HAP-1 (cell line): ENCODE data around the gene LYPD5.

Experiments
- DNase-seq, 2 experiments: peaks; one replicate each; pipeline ENCODE4 v3.0.0-alpha.2; 2016 to 2020; ENCODE audit warnings: low spot score in 2 of 2
- H3K27me3 ChIP-seq: fragments of 250-450 bp; sonication (Bioruptor Pico); 2 replicates; pipeline ENCODE4 v1.5.1; 2020; ENCODE audit warnings: low read depth, mild to moderate bottlenecking, moderate library complexity
- H3K36me3 ChIP-seq: fragments of 250-450 bp; sonication (Bioruptor Pico); replicated peaks from 2 replicates; pipeline ENCODE4 v1.5.1; 2020; ENCODE audit warnings: mild to moderate bottlenecking
- H3K4me1 ChIP-seq: fragments of 250-450 bp; sonication (Bioruptor Pico); 2 replicates; pipeline ENCODE4 v1.5.1; 2020; ENCODE audit warnings: mild to moderate bottlenecking
- H3K4me3 ChIP-seq: fragments of 250-450 bp; sonication (Bioruptor Pico); 2 replicates; pipeline ENCODE4 v1.5.1; 2020; ENCODE audit warnings: mild to moderate bottlenecking, moderate library complexity
- H3K9me3 ChIP-seq: fragments of 250-450 bp; sonication (Bioruptor Pico); 2 replicates; pipeline ENCODE4 v1.5.1; 2020; ENCODE audit warnings: mild to moderate bottlenecking, moderate library complexity
- in situ Hi-C: fragments of 300-500 bp; cut with MboI; formaldehyde crosslinking; loops from 3 replicates; pipeline ENCODE4 v1.14.3; 2020; ENCODE audit warnings: low sequenced_read_pairs, inconsistent platforms, mixed read lengths

LYPD5 gene

GRCh38 chr19:43797118-43797517 lies 5.1 kb downstream of the LYPD5 start:
- Histone ChIP-seq H3K27me3 (peaks cover 3% of the 10 kb centered on the region; the same call in 1 of the 2 replicates), H3K4me3 (no peak overlapping the region), H3K9me3 (no peaks in the 10 kb centered on the region), H3K4me1 (no peaks in the 10 kb centered on the region), H3K36me3 (no peaks in the 10 kb centered on the region)
- in situ Hi-C loops, result no loop called here
- DNase-seq, result no peak

GRCh38 chr19:43790587-43790986 lies 11.7 kb downstream of the LYPD5 start:
- no peaks in the 10 kb centered on the region for H3K36me3 ChIP-seq
- H3K9me3 ChIP-seq, result no peaks in the 10 kb centered on the region
- in situ Hi-C loops, result no loop called here
- no peak for DNase-seq
- no peaks in the 10 kb centered on the region for H3K4me1 ChIP-seq
- H3K27me3 ChIP-seq, result peaks cover 6% of the 10 kb centered on the region; the same call in 1 of the 2 replicates
- H3K4me3 ChIP-seq, result no peak overlapping the region

- Histone ChIP-seq H3K9me3 (no peaks in the 10 kb centered on the region), H3K27me3 (peaks cover 6% of the 10 kb centered on the region; the same call in 1 of the 2 replicates)
- peak; percentile 9 to 46 for DNase-seq
These were observed 13.2 kb downstream of the LYPD5 start for GRCh38 chr19:43789029-43789428.

GRCh38 chr19:43786665-43787064 lies 15.6 kb downstream of the LYPD5 start:
- in situ Hi-C loops, result no loop called here

More at GRCh38 chr19:43789029-43789428, 13.2 kb downstream of the LYPD5 start:
- no peak overlapping the region for H3K4me3 ChIP-seq
- no peaks in the 10 kb centered on the region for H3K4me1 ChIP-seq
- in situ Hi-C loops, result no loop called here
- no peaks in the 10 kb centered on the region for H3K36me3 ChIP-seq

GRCh38 chr19:43784981-43785808 lies 17.1 kb downstream of the LYPD5 start:
- H3K4me1 ChIP-seq, result no peaks in the 10 kb centered on the region
- in situ Hi-C loops, result no loop called here
- DNase-seq, result peak; percentile 68 to 73
- H3K36me3 ChIP-seq, result no peaks in the 10 kb centered on the region
- H3K9me3 ChIP-seq, result no peaks in the 10 kb centered on the region
- H3K4me3 ChIP-seq, result no peak overlapping the region
- no peaks in the 10 kb centered on the region for H3K27me3 ChIP-seq

More at GRCh38 chr19:43786665-43787064, 15.6 kb downstream of the LYPD5 start:
- Histone ChIP-seq H3K36me3 (no peaks in the 10 kb centered on the region), H3K9me3 (no peaks in the 10 kb centered on the region), H3K4me3 (no peak overlapping the region), H3K4me1 (no peaks in the 10 kb centered on the region), H3K27me3 (peaks cover 1% of the 10 kb centered on the region; the same call in 1 of the 2 replicates)
- DNase-seq, result no peak

- H3K4me3 ChIP-seq, result no peak overlapping the region
- no peaks in the 10 kb centered on the region for H3K27me3 ChIP-seq
- no peak for DNase-seq
- H3K4me1 ChIP-seq, result no peaks in the 10 kb centered on the region
- no peaks in the 10 kb centered on the region for H3K36me3 ChIP-seq
- H3K9me3 ChIP-seq, result no peaks in the 10 kb centered on the region
- in situ Hi-C loops, result no loop called here
These were observed 17.8 kb downstream of the LYPD5 start for GRCh38 chr19:43784241-43784980.

GRCh38 chr19:43783636-43784035 lies 18.6 kb downstream of the LYPD5 start:
- Histone ChIP-seq H3K36me3 (no peaks in the 10 kb centered on the region), H3K27me3 (no peaks in the 10 kb centered on the region), H3K9me3 (no peaks in the 10 kb centered on the region), H3K4me3 (no peak overlapping the region), H3K4me1 (no peaks in the 10 kb centered on the region)
- DNase-seq, result no peak
- in situ Hi-C loops, result no loop called here

- Histone ChIP-seq H3K4me3 (no peak overlapping the region), H3K27me3 (no peaks in the 10 kb centered on the region), H3K4me1 (no peaks in the 10 kb centered on the region), H3K36me3 (no peaks in the 10 kb centered on the region), H3K9me3 (no peaks in the 10 kb centered on the region)
- DNase-seq, result no peak
- in situ Hi-C loops, result no loop called here
These were observed 19.5 kb downstream of the LYPD5 start for GRCh38 chr19:43782689-43783231.

- DNase-seq, result no peak
- no peaks in the 10 kb centered on the region for H3K9me3 ChIP-seq
- no peaks in the 10 kb centered on the region for H3K4me1 ChIP-seq
- H3K4me3 ChIP-seq, result no peak overlapping the region
- H3K36me3 ChIP-seq, result no peaks in the 10 kb centered on the region
- in situ Hi-C loops, result no loop called here
- no peaks in the 10 kb centered on the region for H3K27me3 ChIP-seq
These were observed 20.0 kb downstream of the LYPD5 start for GRCh38 chr19:43782311-43782660.

- Histone ChIP-seq H3K4me3 (no peak overlapping the region), H3K4me1 (no peaks in the 10 kb centered on the region)
These were observed 20.5 kb downstream of the LYPD5 start for GRCh38 chr19:43781630-43782310.

GRCh38 chr19:43780706-43781525 lies 21.3 kb downstream of the LYPD5 start, which contains the start of gene KCNN4:
KCNN4 (minus strand) TSS chr19:43780973; CDS start chr19:43780861, 112 bp downstream.
- H3K4me1 ChIP-seq, result no peaks in the 10 kb centered on the region
- no peak for DNase-seq

More at GRCh38 chr19:43781630-43782310, 20.5 kb downstream of the LYPD5 start:
- no peak for DNase-seq
- Histone ChIP-seq H3K36me3 (no peaks in the 10 kb centered on the region), H3K27me3 (no peaks in the 10 kb centered on the region), H3K9me3 (no peaks in the 10 kb centered on the region)
- in situ Hi-C loops, result no loop called here

GRCh38 chr19:43779820-43780219 lies 22.4 kb downstream of the LYPD5 start:
- Histone ChIP-seq H3K36me3 (no peaks in the 10 kb centered on the region), H3K4me1 (no peaks in the 10 kb centered on the region), H3K4me3 (no peak overlapping the region), H3K27me3 (no peaks in the 10 kb centered on the region), H3K9me3 (no peaks in the 10 kb centered on the region)
- in situ Hi-C loops, result no loop called here
- no peak for DNase-seq

More at GRCh38 chr19:43780706-43781525, 21.3 kb downstream of the LYPD5 start, which contains the start of gene KCNN4:
- H3K9me3 ChIP-seq, result no peaks in the 10 kb centered on the region
- in situ Hi-C loops, result no loop called here
- no peaks in the 10 kb centered on the region for H3K36me3 ChIP-seq
- H3K4me3 ChIP-seq, result no peak within 1 kb of the TSS
- H3K27me3 ChIP-seq, result no peaks in the 10 kb centered on the region
